MM.1S (cell line): ENCODE data around the gene EXOC4.

ENCODE experiments used
- DNase-seq: peaks from one replicate; pipeline ENCODE4 v3.0.0-alpha.2; 2015
- H2AFZ ChIP-seq: fragments of 300-600 bp; sonication (generic); 2 replicates; pipeline ENCODE4 v1.6.0; 2016; ENCODE audit warnings: antibody characterized with exemption, low read length
- H3F3A ChIP-seq: fragments of 300-600 bp; sonication (generic); 2 replicates; pipeline ENCODE4 v1.6.1; 2016; ENCODE audit warnings: mild to moderate bottlenecking, antibody characterized with exemption, low read length, moderate library complexity, mixed read lengths; ENCODE audit not compliant: insufficient read depth
- H3K27ac ChIP-seq: fragments of 300-600 bp; sonication (generic); 2 replicates; pipeline ENCODE4 v1.5.1; 2016; ENCODE audit warnings: mild to moderate bottlenecking, low read length
- H3K27me3 ChIP-seq: fragments of 300-600 bp; sonication (generic); replicated peaks from 2 replicates; pipeline ENCODE4 v1.6.0; 2016; ENCODE audit warnings: low read length; ENCODE audit not compliant: insufficient read depth
- H3K36me3 ChIP-seq: fragments of 300-600 bp; sonication (generic); replicated peaks from 2 replicates; pipeline ENCODE4 v1.6.1; 2016; ENCODE audit warnings: mild to moderate bottlenecking, low read length, mixed read lengths; ENCODE audit not compliant: insufficient read depth
- H3K4me1 ChIP-seq: fragments of 300-600 bp; sonication (generic); 2 replicates; pipeline ENCODE4 v1.6.1; 2016; ENCODE audit warnings: low read length, mixed read lengths
- H3K4me2 ChIP-seq: fragments of 300-600 bp; sonication (generic); 2 replicates; pipeline ENCODE4 v1.6.0; 2016; ENCODE audit warnings: low read depth, low read length
- H3K4me3 ChIP-seq: fragments of 300-600 bp; sonication (generic); 2 replicates; pipeline ENCODE4 v1.5.1; 2016; ENCODE audit warnings: low read length, mixed read lengths
- H3K79me2 ChIP-seq: fragments of 300-600 bp; sonication (generic); 2 replicates; pipeline ENCODE4 v1.6.1; 2016; ENCODE audit warnings: mixed run types, low read length, mixed read lengths
- H3K9ac ChIP-seq: fragments of 300-600 bp; sonication (generic); 2 replicates; pipeline ENCODE4 v1.6.1; 2016; ENCODE audit warnings: low read length, mixed read lengths
- H3K9me2 ChIP-seq: fragments of 300-600 bp; sonication (generic); replicated peaks from 2 replicates; pipeline ENCODE4 v1.6.1; 2016; ENCODE audit warnings: mild to moderate bottlenecking, low read length, mixed read lengths; ENCODE audit not compliant: insufficient read depth
- H3K9me3 ChIP-seq: fragments of 300-600 bp; sonication (generic); replicated peaks from 2 replicates; pipeline ENCODE4 v1.6.1; 2016; ENCODE audit warnings: mild to moderate bottlenecking, low read length, mixed read lengths; ENCODE audit not compliant: insufficient read depth
- H4K20me1 ChIP-seq: fragments of 300-600 bp; sonication (generic); 2 replicates; pipeline ENCODE4 v1.6.1; 2016; ENCODE audit warnings: mild to moderate bottlenecking, low read length, moderate library complexity, mixed read lengths; ENCODE audit not compliant: insufficient read depth
- CTCF ChIP-seq: fragments of 300-600 bp; sonication (generic); IDR thresholded peaks from 2 replicates; pipeline ENCODE4 v1.5.1; 2016; ENCODE audit warnings: antibody characterized with exemption, low read length, mixed read lengths
- EZH2 ChIP-seq: fragments of 300-600 bp; sonication (generic); optimal IDR thresholded peaks from 2 replicates; pipeline ENCODE3; 2017; ENCODE audit warnings: low read depth, mild to moderate bottlenecking, antibody characterized with exemption, low read length, mixed read lengths
- EZH2phosphoT487 ChIP-seq: fragments of 300-600 bp; sonication (generic); IDR thresholded peaks from 2 replicates; pipeline ENCODE4 v1.6.1; 2018; ENCODE audit warnings: antibody characterized with exemption, low read length

The EXOC4 gene

DNA sequence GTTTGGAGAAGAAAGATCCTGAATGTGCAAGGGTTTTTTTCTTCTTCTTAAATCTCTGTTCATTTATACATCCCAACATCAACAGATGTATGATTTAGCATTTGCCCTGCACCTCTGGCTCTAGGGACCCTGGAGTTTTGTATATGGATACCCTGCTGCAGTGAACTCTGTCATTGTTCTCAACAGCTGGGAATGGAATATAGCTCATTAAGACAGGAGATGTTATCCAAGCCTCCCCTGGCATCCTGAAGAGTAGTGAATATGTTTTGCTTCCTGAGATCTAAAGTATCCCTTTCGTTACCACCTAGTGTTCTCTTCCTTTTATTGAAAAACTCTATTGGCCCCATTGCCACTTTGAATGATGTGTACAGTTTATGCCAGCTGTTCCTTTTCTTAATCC is 275.9 kb downstream of the EXOC4 start:
- no peaks in the 10 kb centered on the region for H3K9me2 ChIP-seq
- H3K36me3 ChIP-seq, result no peaks in the 10 kb centered on the region
- no peaks in the 10 kb centered on the region for H4K20me1 ChIP-seq
- H3F3A ChIP-seq, result no peaks in the 10 kb centered on the region
- TF ChIP-seq CTCF, result no peak
- H3K4me2 ChIP-seq, result no peak overlapping the region
- no peaks in the 10 kb centered on the region for H3K27me3 ChIP-seq
- H3K9me3 ChIP-seq, result no peaks in the 10 kb centered on the region
- H3K79me2 ChIP-seq, result 0 out of 2 replicates have a peak, but pooled peaks cover 4% of the 10 kb centered on the region
- no peak overlapping the region for H2AFZ ChIP-seq
- no peak overlapping the region for H3K4me3 ChIP-seq
- H3K4me1 ChIP-seq, result no peaks in the 10 kb centered on the region
- H3K9ac ChIP-seq, result no peak overlapping the region
- H3K27ac ChIP-seq, result no peak overlapping the region
- no peak for DNase-seq

DNA sequence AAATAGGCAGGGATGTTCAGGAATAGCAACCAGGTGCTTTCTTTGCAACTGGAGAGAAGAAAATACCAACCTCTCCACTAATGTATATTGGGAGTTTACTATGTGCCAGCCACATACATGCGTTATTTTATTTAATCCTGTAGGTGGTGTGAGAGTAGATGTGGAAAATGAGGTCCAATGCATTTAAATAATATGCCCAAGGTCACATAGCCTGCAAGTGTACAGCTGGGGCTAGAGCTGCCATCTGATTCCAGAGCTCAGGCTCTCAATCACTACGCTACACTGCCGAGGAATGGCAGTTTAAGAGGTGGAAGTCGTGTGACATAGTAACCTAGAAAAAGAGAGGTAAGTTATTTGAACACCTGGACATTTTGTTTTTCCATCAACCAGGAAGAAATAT is 277.0 kb downstream of the EXOC4 start:
- no peak overlapping the region for H2AFZ ChIP-seq
- TF ChIP-seq EZH2 (no peak), EZH2phosphoT487 (no peak), CTCF (no peak)
- H3K4me2 ChIP-seq, result no peak overlapping the region
- no peaks in the 10 kb centered on the region for H3F3A ChIP-seq
- no peaks in the 10 kb centered on the region for H3K36me3 ChIP-seq
- H3K4me3 ChIP-seq, result no peak overlapping the region
- DNase-seq, result no peak
- H3K79me2 ChIP-seq, result 0 out of 2 replicates have a peak, but pooled peaks cover 2% of the 10 kb centered on the region
- no peaks in the 10 kb centered on the region for H3K4me1 ChIP-seq
- H4K20me1 ChIP-seq, result no peaks in the 10 kb centered on the region
- no peaks in the 10 kb centered on the region for H3K9me2 ChIP-seq
- no peak overlapping the region for H3K9ac ChIP-seq
- no peak overlapping the region for H3K27ac ChIP-seq
- no peaks in the 10 kb centered on the region for H3K27me3 ChIP-seq
- H3K9me3 ChIP-seq, result no peaks in the 10 kb centered on the region

- H3K27me3 ChIP-seq, result no peaks in the 10 kb centered on the region
- no peaks in the 10 kb centered on the region for H3K9me3 ChIP-seq
- H3K9ac ChIP-seq, result no peak overlapping the region
- H3K79me2 ChIP-seq, result no peaks in the 10 kb centered on the region
- no peaks in the 10 kb centered on the region for H3K4me1 ChIP-seq
- H3K36me3 ChIP-seq, result no peaks in the 10 kb centered on the region
- H3K27ac ChIP-seq, result no peak overlapping the region
- H3F3A ChIP-seq, result no peaks in the 10 kb centered on the region
- DNase-seq, result no peak
- H3K4me2 ChIP-seq, result no peak overlapping the region
- TF ChIP-seq EZH2phosphoT487 (no peak), EZH2 (no peak), CTCF (no peak)
- no peaks in the 10 kb centered on the region for H4K20me1 ChIP-seq
- H3K9me2 ChIP-seq, result no peaks in the 10 kb centered on the region
- H2AFZ ChIP-seq, result no peak overlapping the region
- H3K4me3 ChIP-seq, result no peak overlapping the region
These were observed 277.8 kb downstream of the EXOC4 start for GRCh38 chr7:133530682-133531081.

DNA sequence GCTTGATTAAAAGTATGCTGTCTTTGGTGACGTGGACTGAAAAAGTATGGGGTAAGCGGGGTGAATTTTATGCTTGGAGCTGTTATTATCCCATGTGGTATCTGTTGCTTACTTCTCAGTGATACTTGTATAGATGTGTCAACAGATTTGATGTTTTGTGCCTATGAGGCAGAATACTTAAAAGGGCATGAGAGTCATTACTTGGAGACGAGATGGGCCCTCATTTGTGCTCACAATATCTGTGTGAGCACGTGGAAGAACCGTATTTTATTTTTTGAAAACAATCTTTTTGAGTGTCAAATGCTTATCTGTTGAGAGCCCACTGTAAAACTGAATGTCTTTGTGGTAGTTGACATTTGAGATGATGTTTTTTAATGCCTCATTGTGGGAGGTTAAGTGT is 281.9 kb downstream of the EXOC4 start:
- H4K20me1 ChIP-seq, result no peaks in the 10 kb centered on the region
- TF ChIP-seq EZH2phosphoT487 (no peak), CTCF (no peak), EZH2 (no peak)
- no peaks in the 10 kb centered on the region for H3K27me3 ChIP-seq
- no peak overlapping the region for H3K4me3 ChIP-seq
- H3K9me2 ChIP-seq, result no peaks in the 10 kb centered on the region
- no peak overlapping the region for H2AFZ ChIP-seq
- no peak overlapping the region for H3K27ac ChIP-seq
- H3K9me3 ChIP-seq, result no peaks in the 10 kb centered on the region
- DNase-seq, result no peak
- no peaks in the 10 kb centered on the region for H3K79me2 ChIP-seq
- no peaks in the 10 kb centered on the region for H3K4me1 ChIP-seq
- H3K36me3 ChIP-seq, result no peaks in the 10 kb centered on the region
- no peak overlapping the region for H3K4me2 ChIP-seq
- H3K9ac ChIP-seq, result no peak overlapping the region
- no peaks in the 10 kb centered on the region for H3F3A ChIP-seq
